SKM-1 treated with dmso at 0.1 percent for 144 hours (cell line): Measurements from ENCODE around the gene TTC28.

Experiments used
- DNase-seq: peaks from one replicate; lab custom pipeline; 2025; ENCODE audit not compliant: unreplicated experiment; lab: John Stamatoyannopoulos, UW

TTC28 gene

DNA sequence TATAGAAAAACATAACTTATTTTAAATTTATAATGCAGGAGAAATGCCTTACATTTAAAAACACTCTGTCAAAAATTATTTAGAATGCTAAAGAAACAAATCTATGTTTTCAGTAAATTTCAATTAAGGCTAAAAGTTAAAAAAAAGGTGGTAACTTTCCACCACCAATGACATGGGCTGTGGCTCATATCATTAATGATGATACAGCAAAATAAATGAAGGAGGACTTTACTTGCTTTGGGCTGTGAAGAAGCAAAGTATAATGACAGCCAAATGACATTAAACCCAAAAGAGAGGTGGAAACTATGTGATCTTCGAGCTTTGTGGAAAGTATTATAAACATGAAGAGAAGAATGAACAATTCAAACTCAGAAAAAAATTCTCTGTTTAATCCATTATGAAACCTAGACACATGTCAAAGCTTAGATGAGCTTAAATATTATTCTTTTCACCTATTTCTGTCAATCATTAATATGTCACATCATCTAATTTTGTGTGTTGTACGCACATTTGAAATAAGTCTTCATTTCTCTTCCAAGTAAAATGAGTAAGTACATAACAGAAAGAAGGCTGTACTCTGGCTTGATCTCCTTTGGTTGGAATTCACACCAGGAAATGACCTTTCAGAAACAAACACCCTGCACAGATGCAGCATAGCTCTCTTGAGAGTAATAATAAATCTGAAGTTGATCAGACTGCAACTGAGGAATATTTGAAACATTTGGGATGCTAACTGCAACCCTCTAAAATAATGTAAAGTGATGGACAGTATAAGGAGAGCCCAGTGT, 265.8 kb downstream of the TTC28 start:
- no peak for DNase-seq

DNA sequence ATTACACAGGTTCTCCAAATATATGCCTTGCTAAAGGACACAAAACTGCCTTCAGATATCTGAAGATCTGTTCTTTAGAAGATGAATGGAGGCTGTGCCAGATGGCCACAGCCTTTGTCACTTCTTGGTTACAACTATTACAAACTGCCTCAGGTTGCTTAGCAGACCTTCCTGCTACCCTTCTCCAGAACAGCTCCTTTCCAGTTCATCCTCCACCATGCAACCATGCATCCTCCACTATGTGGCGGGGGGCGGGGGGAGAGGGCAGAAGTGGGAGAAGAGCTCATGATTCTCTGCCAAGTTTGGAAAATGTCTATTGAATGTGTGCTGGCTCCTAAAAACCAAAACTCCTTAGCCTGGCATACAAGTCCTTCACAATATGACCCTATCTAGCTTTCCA, 267.5 kb downstream of the TTC28 start:
- no peak for DNase-seq

DNA sequence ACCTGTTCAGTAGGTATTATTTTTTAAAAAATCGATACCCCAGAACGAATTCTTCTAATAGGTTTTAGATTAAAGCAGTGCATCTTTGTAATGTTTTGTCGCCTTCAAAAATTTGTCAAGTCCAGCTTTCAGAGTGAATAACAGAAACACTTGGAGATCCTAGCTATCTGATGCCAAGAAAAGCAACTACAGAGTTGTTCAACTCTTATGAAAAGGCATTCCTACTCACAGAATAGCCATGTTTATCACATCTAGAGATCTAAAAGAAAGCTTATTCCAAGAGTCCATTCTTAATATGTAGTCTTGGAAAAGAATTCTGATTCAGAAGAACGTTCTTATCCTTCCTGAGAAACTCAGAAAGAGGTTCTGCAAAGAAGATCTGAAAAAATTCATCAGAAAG, 268.5 kb downstream of the TTC28 start:
- no peak for DNase-seq

DNA sequence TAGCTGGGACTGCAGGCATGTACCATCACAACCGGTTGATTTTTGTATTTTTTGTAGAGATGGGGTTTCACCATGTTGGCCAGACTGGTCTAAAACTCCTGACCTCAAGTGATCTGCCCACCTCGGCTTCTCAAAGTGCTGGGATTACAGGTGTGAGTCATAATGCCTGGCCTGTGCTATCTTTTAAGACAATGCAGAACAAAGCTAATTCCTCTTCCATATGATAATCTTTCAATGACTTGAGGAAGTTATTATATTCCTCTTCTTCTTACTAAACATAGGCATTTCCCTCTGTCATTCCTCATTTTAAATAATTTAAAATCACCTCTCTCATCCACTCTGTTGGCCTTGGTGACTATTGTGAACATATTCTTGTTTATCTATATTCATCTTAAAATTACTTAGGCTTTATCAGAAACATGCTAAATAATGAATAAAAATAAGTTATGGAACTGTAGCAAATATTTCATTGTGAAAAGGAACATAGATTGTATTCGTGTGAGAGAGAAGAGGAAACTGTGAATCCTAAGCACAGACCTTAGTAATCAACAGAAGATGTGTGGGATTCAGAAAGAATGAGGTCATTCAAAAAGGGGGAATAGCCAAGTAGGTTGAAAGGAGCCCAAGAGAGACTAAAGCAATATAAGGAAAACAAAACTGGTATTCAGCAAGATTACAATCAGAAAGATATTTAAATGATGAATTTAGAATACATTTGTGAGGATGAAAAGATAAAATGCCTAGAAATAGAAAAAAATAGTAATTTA, 269.4 kb downstream of the TTC28 start:
- DNase-seq, result peak; percentile 12

DNA sequence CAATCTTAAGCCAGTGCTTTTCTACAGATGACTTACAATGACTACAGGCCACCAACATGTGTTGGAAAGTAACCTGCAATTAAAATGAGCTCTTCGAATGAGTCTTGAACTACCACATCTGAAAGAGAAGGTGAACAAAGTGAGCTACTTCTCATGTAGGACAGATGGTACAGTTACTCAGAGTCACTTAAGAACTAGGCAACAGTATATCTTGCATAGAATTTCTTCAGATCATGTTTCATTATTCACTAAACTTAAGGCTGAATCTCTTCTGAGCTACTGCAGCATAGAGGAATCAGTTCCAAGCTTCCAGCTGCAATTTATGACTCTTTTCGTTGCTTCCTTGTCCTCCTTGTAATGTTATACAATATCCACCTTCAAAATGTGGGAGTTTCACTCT, 270.9 kb downstream of the TTC28 start:
- no peak for DNase-seq

DNA sequence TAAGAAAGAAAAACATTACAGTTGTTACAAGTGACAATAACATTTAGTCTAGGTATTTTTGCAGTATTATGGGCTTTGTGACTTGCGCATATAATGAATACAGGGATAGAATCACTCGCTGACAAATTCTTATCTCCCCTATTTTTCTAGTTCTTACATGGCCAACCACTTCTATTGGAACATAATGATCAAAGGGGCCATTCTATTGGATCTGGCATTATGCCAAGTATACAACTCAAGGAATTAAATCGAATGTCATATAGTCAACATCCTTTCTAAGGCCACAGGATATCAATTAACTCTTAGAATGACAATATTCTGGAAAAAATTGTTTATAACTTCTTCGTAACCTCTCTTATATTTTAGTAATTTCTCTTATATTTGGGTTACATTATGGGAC, 272.0 kb downstream of the TTC28 start:
- DNase-seq, result no peak

DNA sequence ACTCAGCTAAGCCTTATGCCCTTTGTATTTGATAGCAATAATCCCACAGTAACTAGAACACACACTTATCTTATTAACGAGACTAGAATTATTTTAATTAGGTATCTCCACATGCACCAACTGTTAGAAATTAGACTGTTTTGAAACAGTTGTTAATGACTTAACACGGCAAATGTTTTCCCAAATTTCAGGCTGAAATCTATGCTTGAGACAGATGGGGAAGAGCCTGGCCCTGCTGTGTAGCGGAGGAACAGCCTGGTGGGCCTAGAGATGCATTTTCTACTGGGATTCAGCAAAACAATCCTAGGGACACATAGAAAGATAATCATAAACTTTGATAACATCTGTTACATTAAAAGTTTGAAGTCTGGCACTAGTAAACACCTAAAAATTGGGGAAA, 273.4 kb downstream of the TTC28 start:
- no peak for DNase-seq

DNA sequence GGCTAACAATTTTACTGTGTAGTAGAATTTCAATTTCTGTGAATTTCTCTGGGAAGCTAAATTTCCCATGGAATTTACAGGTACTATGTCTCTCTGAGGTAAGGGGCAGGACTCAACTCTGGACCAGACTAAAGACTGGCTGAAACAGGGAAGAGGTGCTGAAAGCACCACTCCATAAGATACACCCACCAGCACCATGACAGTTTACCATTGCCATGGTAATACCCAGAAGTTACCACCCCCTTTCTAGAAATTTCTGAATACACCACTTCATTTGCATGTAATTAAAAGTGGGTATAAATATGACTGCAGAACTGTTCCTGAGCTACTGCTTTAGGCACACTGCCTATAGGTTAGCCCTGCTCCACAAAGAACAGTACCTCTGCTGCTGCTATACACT, 274.1 kb downstream of the TTC28 start:
- no peak for DNase-seq

DNA sequence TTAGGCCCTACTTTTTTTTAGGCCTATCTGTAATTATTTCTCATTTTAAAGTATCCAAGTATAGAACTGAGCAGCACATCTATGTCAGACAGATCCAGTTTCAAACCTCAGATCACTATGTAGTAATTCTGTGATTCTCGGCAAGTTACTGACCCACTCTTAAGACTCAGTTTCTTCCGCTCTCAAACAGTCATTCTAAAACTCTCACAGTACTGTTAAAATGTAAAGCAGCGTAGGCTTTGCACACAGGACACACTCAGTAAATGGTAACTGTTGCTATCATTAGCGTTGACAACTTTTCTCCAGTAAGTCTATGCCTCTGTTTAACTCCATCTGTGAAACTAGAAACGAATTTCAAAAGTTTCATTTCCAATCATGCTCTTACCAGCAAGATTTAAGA, 277.1 kb downstream of the TTC28 start:
- no peak for DNase-seq

DNA sequence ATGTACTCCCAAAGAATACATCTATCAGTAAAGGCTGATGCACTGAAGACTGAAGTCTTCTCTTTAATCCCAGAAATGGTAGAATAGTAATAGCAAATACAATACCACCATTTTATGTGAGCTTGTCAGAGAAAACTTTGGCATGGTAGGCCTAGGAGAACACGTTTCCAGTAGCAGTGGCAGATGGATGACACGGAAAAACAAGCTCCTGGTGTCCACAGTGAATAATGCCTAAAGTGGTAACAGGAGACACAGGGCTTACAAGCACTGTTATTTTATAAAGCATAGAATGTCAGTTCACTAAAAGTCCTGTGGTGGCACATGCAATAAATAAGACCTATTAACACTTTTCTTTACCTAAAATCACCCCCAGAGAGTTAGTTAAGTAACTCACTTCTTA, 277.6 kb downstream of the TTC28 start:
- no peak for DNase-seq

DNA sequence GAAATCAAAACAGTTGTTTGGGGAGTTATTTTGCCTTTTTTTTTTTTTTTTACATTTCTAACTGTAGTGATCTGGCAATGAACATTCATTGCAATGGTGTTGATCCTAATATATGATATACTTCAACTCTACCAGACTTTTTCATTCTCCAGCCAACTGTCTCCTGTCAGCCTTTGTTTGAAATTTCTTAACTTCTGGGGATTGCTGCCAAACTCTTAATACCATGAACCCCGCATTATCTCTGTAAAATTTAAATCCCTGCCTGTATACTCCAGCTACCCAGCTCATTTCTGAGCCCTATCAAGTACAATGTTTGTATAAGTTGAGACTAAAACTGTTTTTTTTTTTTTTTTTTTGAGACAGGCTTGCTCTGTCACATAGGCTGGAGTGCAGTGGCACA, 280.7 kb downstream of the TTC28 start:
- DNase-seq, result no peak

DNA sequence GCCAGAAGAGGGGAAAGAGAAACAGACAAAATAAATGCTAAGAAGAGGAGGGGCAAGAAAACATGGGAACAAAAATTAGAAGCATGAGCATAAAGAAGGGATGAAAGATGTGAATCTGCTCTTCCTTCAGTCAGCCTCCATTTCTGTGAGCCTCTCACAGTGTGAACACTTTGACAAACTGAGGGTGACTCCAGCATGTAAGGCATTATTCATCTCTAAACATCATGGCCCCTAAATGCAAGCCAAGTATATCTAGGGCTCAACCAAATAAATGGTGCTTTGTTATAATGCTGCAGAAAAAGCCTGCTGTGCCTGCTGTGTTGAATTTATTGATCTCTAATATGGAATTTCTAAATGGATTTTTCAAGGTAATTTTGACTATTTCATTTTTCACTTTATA, 281.3 kb downstream of the TTC28 start:
- no peak for DNase-seq

DNA sequence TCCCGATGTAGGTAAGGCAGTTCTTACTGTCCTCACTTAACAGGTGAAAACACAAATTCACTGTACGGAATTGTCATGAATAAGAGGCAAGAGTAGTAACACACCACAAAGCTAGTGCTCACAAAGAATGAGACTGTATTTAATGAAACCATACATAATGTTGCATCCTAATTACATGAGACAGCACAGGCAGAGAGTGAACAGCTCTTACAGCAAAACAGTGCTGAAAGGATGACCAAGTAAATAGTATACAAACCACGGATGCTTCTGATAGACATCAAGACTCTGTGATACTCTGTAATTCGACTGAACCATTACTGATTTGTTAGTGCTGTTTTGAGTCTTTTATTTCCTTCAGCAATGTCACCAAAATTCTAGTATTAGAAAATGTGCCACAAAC, 282.3 kb downstream of the TTC28 start:
- no peak for DNase-seq

DNA sequence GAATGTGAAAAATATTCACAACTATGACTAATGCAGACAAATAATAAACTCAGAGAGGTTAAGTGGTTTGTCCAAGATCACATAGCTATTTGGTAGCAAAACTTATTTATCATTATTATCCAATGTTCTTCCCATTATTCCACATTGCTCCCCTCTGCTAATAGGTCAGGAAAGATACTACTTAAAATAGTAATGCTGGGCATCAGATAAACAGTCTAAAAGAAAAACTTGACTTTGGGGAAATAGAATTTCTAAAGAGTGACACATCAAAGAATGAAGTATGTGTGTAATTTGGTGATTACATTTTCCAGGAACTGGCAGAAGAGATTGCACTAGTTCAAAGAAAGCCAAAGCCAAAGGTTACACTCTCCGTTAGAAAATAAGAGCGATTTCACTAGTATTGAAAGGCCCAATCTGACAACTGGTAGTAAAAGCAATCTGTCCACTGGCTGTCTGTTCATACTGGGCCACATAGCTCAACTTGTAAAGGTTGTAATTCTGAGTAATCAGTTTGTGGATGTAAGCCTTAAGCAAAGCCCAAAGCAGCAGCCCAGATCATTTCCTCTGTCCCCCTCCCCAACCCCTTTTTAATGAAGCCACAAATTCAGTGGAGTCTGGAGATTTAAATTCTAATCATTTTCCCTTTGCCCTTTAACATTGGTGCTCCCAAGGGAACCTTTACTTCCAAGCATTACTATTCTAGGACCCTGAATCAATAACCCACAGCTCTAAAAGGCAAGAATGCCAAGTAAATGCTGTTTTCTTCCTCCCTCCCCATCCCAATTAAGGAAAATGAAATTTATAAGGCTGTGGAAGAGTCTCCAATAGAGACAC, 283.5 kb downstream of the TTC28 start:
- no peak for DNase-seq

DNA sequence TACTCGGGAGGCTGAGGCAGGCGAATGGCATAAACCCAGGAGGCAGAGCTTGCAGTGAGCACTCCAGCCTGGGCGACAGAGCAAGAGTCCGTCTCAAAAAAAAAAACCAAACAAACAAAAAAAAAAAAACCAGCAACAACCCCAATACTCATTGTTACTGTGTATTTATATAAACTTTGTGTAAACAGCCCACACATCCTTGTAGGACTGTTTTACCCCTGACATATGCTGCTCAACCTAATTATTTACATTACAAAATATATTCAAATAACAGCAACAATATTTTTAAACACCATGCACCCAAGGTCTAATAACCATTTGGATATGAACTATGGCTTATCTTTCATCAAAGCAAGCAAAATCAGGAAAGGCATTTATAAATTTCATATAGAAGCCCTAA, 284.1 kb downstream of the TTC28 start:
- DNase-seq, result no peak

DNA sequence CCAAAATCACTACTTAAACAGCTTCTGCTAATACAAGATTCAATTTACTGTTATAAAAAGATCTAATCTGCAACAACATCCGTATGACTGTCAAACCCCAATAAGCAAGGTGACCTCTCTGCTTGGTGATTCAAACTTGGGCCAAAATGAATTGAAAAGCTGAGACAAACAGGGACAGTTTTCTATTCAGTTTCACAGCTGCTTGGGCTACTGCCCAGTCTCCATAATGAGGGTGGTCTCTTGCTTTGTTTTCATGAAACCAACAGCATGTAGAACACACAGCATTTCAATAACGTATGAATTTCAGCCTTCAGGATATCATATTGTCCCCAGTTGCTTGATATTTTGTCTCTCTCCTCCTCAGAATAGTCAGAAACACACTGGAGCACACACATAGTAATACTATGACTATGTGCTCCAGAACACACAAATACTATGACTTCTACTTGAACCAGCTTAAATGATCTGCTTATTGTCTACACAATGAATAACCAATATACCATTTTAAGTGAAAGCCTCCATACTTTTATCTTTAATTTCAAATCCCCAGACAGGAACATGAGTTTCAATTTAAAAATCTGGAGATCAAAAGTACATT, 285.0 kb downstream of the TTC28 start:
- no peak for DNase-seq

DNA sequence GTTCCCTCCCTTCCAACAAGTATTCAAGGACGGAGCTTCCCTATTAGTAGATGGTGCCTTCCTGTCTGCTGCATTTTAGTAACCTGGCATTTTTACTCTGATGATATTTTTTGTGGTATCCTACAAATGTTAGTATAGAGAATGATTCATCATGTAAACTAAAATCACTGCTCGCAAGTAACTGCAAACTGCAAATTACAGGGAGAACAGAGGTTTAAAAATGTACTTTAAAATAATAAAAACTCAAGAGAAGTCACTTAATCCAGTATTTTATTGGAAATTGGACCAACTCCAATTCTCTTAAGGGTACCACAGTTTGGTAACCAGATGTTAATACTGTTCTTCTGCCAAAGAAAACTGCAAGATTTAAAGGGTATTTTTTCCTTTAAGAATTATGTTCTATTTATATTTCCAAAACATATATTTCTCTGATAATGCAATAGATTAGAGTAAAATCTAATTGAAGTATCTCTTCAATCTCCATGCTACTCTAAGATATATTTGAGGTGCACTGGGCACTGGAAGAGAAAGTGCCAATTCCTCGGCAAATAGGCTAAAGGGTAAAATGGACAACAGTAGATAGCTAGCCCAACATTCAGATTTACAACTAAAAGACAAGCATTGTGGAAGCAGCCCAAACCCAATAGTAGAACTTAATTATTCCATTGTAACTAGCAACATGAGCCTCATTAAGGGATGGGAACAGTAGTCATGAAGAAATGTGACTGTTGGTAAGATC, 298.0 kb downstream of the TTC28 start:
- DNase-seq, result no peak

DNA sequence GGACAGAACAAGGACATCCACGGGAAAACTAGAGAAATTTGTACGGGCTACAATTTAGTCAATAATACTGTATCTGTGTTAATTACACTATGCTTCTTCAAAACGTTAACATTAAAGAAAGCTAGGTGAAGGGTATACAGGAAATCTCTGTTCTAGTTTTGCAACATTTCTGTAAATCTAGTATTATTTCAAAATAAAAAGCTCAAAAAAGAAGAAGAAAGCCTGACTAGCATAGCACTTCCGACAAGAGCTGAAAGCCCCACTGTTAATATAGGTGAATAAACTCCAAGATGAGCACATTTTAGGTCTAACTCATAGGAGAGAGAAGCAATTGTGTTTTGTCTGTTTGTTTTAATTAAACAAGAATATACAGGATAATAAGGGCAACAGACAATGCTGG, 299.7 kb downstream of the TTC28 start:
- no peak for DNase-seq

DNA sequence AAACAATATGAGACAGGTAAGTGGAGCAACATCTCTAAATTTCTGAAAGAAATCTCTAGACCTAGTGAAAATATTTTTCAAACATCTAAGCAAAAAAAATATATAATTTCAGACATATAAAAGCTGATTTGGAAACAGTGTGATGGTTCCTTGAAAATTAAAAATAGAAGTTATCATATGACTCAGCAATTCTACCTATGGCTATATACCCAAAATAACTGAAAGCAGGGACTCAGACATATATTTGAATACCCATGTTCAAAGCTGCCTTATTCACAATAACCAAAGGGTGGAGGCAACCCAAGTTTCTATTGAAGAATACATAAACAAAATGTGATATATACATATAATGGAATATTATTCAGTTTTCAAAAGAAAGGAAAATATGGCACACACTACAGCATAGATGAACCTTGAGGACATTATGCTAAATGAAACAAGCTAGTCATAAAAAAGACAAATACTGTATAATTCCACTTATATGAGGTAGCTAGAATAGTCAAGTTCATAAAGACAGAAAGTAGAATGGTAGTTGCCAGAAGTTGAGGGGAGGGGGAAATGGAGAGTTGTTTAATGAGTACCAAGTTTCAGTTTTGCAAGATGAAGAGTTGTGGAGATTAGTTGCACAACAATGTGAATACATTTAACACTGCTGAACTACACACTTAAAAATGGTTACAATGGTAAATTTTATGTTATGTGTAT, 300.4 kb downstream of the TTC28 start:
- no peak for DNase-seq
